GM12878 (cell line): ENCODE data around the gene C1orf174. TPM values are rescaled to one million over a fixed set of nuclear protein-coding genes. Genes with fewer than 3 reads are reported as not detected.

ENCODE experiments used
- ATF7 ChIP-seq: fragments of 450-650 bp; IDR thresholded peaks from 2 replicates; pipeline ENCODE4 v1.6.1; 2016; ENCODE audit warnings: low read depth, mild to moderate bottlenecking
- EED ChIP-seq: sonication (generic); IDR thresholded peaks from 2 replicates; pipeline ENCODE4 v1.6.1; 2016; ENCODE audit warnings: antibody characterized with exemption, low read depth
- HDAC6 ChIP-seq: fragments of 200-600 bp; sonication (generic); IDR thresholded peaks from one replicate; pipeline ENCODE4 v1.8.0; 2017; ENCODE audit warnings: antibody characterized with exemption; ENCODE audit not compliant: unreplicated experiment
- HDGF ChIP-seq: fragments of 450-650 bp; IDR thresholded peaks from 2 replicates; pipeline ENCODE4 v1.6.1; 2016; ENCODE audit warnings: antibody characterized with exemption
- IKZF2 ChIP-seq, 2 experiments: fragments of 450-650 bp; IDR thresholded peaks; 2 replicates each; pipeline ENCODE4 v1.6.1; 2017; ENCODE audit warnings: mild to moderate bottlenecking in 2 of 2, moderate library complexity in 2 of 2
- MEF2A ChIP-seq: IDR thresholded peaks from 2 replicates; pipeline ENCODE4 v1.6.1; 2011; ENCODE audit warnings: low read depth, mild to moderate bottlenecking, low read length, moderate library complexity; ENCODE audit not compliant: insufficient read depth
- MTA3 ChIP-seq: IDR thresholded peaks from 2 replicates; pipeline ENCODE4 v1.6.1; 2012; ENCODE audit warnings: low read length, inconsistent platforms, borderline replicate concordance
- NFYA ChIP-seq: IDR thresholded peaks from 2 replicates; pipeline ENCODE4 v1.6.1; 2011; ENCODE audit warnings: low read depth, mild to moderate bottlenecking, low read length, improper control_type of control experiment, borderline replicate concordance
- PAX5 ChIP-seq: IDR thresholded peaks from 2 replicates; pipeline ENCODE4 v1.6.1; 2011; ENCODE audit warnings: low read depth, low read length, borderline replicate concordance
- POU2F2 ChIP-seq: IDR thresholded peaks from 3 replicates; pipeline ENCODE4 v1.6.1; 2011; ENCODE audit warnings: low read depth, mild to moderate bottlenecking, low read length, borderline replicate concordance
- RFX5 ChIP-seq: IDR thresholded peaks from 2 replicates; pipeline ENCODE4 v1.6.1; 2011; ENCODE audit warnings: low read depth, low read length, improper control_type of control experiment
- SMAD5 ChIP-seq: IDR thresholded peaks from 2 replicates; pipeline ENCODE4 v1.6.1; 2016; ENCODE audit warnings: antibody characterized with exemption, low read depth
- YY1 ChIP-seq: IDR thresholded peaks from 2 replicates; pipeline ENCODE4 v1.6.1; 2011; ENCODE audit warnings: low read depth, mild to moderate bottlenecking, low read length
- ZNF207 ChIP-seq: fragments of 450-650 bp; IDR thresholded peaks from 2 replicates; pipeline ENCODE4 v1.6.1; 2014; ENCODE audit warnings: antibody characterized with exemption, mild to moderate bottlenecking, borderline replicate concordance
- ZNF217 ChIP-seq: fragments of 450-650 bp; IDR thresholded peaks from 2 replicates; pipeline ENCODE4 v1.6.1; 2017; ENCODE audit warnings: antibody characterized with exemption, mild to moderate bottlenecking
- polyA plus RNA-seq, 11 experiments: library from polyadenylated mRNA; depleted of rRNA in 4 of 11; unstranded in 6 of 11; stranded (reverse) in 5 of 11; fragments of >200 nt; fragmentation: Nextera tagmentation in 4 of 11; fragmentation: Illumina TruSeq in 1 of 11; extraction: Ambion mirVana in 4 of 11; extraction: Trizol in 1 of 11; gene quantifications; 1 replicate in 1 of 11; 2 replicates in 10 of 11; pipeline versions ENCODE4 v1.2.1 to v1.2.3, GENCODE V29; 2011 to 2016; ENCODE audit warnings: inconsistent platforms in 2 of 11, missing spikeins in 2 of 11, low read depth in 1 of 11
- total RNA-seq, 4 experiments: library from RNA; depleted of rRNA in 3 of 4; stranded (reverse); fragments of >200 nt in 3 of 4; fragmentation: Illumina TruSeq in 1 of 4; extraction: Trizol in 1 of 4; gene quantifications; 2 replicates each; pipeline versions ENCODE4 v1.2.1 to v1.2.3, GENCODE V29; 2013 to 2021
- TF ChIP-seq, protein P1 (sequence below): fragments of 450-650 bp; IDR thresholded peaks from 2 replicates; pipeline ENCODE4 v1.6.1; 2016; ENCODE audit warnings: mild to moderate bottlenecking
- TF ChIP-seq, protein P2 (sequence below): fragments of 450-650 bp; IDR thresholded peaks from 2 replicates; pipeline ENCODE4 v1.6.1; 2017; ENCODE audit warnings: mild to moderate bottlenecking
- TF ChIP-seq, protein P3 (sequence below): fragments of 450-650 bp; IDR thresholded peaks from 2 replicates; pipeline ENCODE4 v1.6.1; 2017; ENCODE audit warnings: borderline replicate concordance
- TF ChIP-seq, protein P4 (sequence below): IDR thresholded peaks from 2 replicates; pipeline ENCODE4 v1.6.1; 2011; ENCODE audit warnings: borderline replicate concordance, low read depth, mild to moderate bottlenecking, moderate library complexity, mixed read lengths, low read length; ENCODE audit not compliant: insufficient read depth; ENCODE audit errors: extremely low read length
- TF ChIP-seq, protein P5 (sequence below): IDR thresholded peaks from 2 replicates; pipeline ENCODE4 v1.6.1; 2011; ENCODE audit warnings: borderline replicate concordance, low read depth, mild to moderate bottlenecking, moderate library complexity, low read length; ENCODE audit not compliant: insufficient read depth, poor library complexity, severe bottlenecking

The C1orf174 gene
- total and polyA plus RNA-seq, 10 of the 15 experiments (the other 5 are each of a cell fraction or from before 2014, with no cell fraction given), result 17.5 to 35.4 (median 25.1) TPM

DNA sequence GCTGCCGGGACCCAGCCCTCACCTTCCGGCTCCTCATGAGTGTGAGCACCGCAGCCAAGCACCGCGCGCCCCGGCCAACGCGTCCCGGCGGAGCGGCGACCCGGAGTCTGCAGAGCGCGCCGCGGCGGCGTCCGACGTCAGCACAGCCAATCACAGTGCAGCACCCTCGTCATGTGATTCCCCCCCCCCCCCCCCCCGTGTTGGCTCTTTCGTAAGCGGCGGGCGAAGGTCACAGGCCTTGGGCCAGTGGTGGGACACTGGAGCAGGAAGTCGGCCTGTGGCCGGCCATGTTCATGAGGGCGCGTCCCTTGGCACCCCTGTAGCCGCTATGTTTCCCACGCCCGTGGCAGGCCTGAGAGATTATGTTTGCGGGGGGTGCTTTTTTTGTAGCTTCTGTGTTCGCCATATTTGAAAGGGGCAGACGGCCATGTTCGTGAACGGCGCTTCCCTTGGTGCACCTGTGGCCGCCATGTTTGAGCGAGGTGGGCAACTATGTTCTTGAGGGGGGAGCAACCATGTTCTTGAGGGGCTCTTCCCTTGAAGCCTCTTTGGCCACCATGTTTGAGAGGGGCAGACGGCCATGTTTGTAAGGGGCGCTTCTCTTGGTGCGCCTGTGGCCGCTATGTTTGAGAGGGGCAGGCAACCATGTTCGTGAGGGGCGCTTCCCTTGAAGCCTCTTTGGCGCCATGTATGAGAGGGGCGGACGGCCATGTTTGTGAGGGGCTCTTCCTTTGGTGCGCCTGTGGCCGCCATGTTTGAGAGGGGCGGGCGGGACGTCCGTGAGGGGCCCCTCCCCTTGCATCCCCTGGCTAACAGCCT lies at the start of gene C1orf174 (continued):
- TF ChIP-seq SMAD5 (no peak), YY1 (peak; percentile 99), MTA3 (no peak), EED (no peak), NFYA (no peak), PAX5 (no peak), RFX5 (no peak), MEF2A (no peak), POU2F2 (no peak), HDAC6 (no peak), IKZF2 (IDR thresholded peaks at IDR 0.05) (no peak; a peak in 1 of 4 replicates), ZNF207 (no peak), ATF7 (peak; percentile 57), HDGF (no peak), ZNF217 (no peak)
- TF ChIP-seq, protein P1, sequence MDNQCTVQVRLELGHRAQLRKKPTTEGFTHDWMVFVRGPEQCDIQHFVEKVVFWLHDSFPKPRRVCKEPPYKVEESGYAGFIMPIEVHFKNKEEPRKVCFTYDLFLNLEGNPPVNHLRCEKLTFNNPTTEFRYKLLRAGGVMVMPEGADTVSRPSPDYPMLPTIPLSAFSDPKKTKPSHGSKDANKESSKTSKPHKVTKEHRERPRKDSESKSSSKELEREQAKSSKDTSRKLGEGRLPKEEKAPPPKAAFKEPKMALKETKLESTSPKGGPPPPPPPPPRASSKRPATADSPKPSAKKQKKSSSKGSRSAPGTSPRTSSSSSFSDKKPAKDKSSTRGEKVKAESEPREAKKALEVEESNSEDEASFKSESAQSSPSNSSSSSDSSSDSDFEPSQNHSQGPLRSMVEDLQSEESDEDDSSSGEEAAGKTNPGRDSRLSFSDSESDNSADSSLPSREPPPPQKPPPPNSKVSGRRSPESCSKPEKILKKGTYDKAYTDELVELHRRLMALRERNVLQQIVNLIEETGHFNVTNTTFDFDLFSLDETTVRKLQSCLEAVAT, result peak; percentile 98
- TF ChIP-seq, protein P2, sequence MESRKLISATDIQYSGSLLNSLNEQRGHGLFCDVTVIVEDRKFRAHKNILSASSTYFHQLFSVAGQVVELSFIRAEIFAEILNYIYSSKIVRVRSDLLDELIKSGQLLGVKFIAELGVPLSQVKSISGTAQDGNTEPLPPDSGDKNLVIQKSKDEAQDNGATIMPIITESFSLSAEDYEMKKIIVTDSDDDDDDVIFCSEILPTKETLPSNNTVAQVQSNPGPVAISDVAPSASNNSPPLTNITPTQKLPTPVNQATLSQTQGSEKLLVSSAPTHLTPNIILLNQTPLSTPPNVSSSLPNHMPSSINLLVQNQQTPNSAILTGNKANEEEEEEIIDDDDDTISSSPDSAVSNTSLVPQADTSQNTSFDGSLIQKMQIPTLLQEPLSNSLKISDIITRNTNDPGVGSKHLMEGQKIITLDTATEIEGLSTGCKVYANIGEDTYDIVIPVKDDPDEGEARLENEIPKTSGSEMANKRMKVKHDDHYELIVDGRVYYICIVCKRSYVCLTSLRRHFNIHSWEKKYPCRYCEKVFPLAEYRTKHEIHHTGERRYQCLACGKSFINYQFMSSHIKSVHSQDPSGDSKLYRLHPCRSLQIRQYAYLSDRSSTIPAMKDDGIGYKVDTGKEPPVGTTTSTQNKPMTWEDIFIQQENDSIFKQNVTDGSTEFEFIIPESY, result no peak
- TF ChIP-seq, protein P3, sequence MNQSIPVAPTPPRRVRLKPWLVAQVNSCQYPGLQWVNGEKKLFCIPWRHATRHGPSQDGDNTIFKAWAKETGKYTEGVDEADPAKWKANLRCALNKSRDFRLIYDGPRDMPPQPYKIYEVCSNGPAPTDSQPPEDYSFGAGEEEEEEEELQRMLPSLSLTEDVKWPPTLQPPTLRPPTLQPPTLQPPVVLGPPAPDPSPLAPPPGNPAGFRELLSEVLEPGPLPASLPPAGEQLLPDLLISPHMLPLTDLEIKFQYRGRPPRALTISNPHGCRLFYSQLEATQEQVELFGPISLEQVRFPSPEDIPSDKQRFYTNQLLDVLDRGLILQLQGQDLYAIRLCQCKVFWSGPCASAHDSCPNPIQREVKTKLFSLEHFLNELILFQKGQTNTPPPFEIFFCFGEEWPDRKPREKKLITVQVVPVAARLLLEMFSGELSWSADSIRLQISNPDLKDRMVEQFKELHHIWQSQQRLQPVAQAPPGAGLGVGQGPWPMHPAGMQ, result no peak
- TF ChIP-seq, protein P4, sequence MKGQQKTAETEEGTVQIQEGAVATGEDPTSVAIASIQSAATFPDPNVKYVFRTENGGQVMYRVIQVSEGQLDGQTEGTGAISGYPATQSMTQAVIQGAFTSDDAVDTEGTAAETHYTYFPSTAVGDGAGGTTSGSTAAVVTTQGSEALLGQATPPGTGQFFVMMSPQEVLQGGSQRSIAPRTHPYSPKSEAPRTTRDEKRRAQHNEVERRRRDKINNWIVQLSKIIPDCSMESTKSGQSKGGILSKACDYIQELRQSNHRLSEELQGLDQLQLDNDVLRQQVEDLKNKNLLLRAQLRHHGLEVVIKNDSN, result peak; percentile 71
- TF ChIP-seq, protein P5, sequence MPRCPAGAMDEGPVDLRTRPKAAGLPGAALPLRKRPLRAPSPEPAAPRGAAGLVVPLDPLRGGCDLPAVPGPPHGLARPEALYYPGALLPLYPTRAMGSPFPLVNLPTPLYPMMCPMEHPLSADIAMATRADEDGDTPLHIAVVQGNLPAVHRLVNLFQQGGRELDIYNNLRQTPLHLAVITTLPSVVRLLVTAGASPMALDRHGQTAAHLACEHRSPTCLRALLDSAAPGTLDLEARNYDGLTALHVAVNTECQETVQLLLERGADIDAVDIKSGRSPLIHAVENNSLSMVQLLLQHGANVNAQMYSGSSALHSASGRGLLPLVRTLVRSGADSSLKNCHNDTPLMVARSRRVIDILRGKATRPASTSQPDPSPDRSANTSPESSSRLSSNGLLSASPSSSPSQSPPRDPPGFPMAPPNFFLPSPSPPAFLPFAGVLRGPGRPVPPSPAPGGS, result no peak
